Cortex of kidney (tissue), 1 donor: ENCODE data around the gene CFLAR.
"Not testable (repeated sequence)": the region's sequence is repeated elsewhere in the genome, so short reads cannot be mapped to it uniquely, and the experiment has no call there.

Experiments used
- DNase-seq: peaks from one replicate; lab custom pipeline; 2025; lab: John Stamatoyannopoulos, UW

The CFLAR gene

DNA sequence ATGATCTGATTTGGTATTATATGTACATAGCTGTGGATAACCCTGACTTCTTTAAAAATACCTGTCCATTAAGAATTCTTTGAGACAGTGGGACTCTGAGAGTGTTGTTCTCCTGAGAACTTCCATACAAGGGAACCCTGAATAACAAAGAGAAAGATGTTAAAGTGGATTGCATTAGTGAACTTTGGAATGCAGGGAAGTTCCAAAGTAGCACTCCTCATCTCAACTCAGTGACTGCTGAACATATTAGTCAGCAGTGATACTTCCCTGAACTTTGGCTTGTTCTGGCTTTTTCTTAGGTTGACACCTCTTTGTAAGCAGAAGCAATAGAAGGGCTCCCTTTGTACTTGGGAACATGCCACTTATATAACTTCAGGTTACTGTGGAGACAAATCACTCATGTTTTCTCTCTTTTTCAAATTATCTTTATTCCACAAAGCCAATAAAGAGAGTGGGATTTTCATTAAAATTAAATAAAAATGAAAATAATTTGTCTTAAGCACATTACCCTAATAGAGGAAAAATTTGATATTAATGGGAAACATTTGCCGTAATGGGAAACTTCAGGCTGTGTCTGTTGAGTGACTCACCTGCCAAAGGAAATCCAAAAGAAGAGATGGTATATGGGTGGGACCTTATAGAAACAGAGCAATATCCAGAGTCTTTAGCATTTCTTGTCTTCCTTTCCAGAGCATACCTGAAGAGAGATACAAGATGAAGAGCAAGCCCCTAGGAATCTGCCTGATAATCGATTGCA, 33.3 kb downstream of the CFLAR start:
- no peak for DNase-seq

DNA sequence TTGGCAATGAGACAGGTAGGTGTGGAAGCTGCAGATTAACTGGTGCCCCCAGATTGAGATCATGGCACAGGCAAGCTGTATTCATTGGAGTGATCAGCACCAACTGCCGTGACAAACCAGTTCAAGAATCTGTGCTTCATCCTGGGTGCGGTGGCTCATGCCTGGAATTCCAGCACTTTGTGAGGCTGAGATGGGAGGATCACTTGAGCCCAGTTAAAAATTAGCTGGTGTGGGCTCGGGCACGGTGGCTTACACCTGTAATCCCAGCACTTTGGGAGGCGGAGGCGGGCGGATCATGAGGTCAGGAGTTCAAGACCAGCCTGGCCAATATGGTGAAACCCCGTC, 33.8 kb downstream of the CFLAR start:
- DNase-seq: not testable (repeated sequence)

DNA sequence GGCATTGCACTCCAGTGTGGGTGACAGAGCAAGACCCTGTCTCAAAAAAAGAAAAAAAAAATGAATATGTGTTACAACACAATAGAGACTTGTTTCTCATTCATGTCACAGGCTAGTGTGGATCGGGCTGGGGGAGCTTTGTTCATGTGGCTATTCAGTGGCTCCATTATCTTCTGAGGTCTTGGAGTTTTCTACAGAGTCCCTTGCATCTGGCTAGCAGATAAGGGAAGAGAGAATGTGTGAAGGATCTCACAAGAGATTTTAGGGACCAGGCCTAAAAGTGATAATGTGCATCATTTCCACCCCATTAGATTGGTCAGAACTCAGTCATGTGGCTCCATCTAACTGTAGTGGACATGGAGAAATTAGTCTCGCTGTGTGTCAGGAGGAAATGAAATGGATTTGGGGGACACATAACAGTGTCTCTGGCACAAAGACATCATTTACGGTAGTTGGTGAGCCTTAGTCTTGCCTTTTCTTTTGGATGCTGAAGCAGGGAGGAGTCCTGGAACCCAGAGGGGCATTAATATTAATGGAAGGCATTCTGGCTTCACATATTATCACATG, 34.6 kb downstream of the CFLAR start:
- DNase-seq: no peak

DNA sequence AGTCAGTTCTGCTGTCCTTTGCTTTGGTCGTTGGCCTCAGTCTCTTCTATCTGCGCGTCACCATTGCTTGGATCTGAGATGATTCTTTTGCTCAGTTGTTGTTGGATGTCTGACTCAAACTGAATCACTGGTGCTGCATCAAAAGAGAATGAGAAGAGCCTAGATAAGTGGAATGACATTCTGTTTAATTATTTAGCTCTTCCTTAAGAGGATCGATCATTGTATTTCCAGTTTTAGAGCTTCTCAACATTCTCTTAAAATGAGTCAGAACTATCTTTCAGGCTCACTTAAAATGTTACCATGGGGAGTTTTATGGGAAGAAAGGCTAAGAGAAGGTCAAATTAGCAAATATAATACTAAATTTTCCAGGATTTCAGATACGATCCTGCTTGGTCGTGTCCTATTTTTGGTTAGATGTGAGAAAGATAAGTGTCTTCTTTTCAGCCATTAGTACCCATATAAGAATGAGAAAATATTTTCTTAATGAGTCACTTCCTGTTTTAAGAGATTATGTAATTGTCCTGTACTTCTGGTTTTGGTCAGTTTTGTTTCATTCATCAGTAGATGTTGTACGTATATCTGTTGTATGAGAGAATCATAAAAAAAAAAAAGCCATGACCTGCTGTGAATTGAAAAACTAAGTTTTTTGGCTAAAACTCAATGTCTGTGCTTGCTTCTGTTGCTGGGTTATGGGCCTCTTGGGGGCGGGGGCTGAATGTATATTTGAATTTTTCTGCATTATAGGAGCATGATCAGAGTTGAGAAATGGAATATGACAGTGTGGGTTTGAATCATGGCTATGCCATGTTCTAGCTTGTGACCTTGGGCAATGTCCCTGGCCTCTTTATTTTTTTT, 35.4 kb downstream of the CFLAR start:
- DNase-seq: no peak

DNA sequence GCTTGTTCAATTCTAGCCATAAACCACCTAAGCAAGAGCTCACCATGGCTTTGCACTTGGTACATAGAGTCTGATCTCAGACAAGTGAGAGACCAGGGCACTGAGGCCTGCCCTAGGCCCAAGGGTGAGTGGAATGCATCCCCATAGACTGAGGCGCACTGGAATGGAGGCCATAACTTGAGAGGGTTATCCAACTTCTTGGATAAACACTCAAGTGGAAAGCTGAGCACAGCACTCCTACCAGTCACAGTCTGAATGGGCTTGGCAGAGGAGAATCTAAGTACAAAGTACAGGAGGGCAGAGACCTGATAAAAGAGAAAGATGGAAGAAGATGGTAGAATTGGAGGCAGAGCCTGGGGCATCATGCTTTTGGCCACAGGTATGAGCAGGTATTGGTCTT, 36.6 kb downstream of the CFLAR start:
- no peak for DNase-seq

DNA sequence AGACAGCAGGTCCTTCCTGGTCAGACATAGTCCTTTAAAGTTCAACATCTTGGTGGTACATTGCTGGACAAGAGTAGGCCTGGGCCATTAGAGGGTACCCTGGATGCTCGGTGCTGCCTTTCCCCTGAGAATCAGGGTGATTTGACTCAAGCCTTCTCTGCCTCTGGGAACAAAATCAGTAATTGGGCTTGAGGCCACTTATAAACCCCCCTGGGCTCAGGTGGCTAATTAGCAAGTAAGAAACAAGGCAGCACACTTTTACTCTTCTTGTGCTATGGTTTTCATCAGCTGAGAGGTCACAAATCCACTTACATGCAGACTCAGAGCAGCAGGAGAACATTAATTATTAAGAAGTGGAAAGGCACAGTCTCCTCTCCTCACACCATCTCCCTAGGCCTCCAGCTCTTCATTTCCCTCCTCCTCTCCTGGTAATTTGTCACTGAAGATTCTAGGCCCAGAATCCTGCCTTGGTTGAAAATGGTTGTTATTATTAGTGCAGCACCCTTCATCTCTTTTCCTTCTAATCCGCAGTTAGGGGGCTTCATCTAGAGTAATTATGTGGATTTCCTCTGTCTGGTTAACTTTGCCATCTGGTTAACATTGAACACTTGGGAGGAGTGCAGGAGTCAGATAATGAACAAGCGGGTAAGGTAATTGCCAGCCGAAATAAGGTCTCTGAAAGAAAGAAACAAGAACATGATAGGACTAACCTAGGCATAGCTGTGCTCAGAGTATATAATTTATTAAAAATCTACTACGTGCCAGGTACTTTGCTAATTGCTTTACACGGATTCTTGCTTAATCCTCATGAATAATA, 37.2 kb downstream of the CFLAR start:
- DNase-seq: no peak

DNA sequence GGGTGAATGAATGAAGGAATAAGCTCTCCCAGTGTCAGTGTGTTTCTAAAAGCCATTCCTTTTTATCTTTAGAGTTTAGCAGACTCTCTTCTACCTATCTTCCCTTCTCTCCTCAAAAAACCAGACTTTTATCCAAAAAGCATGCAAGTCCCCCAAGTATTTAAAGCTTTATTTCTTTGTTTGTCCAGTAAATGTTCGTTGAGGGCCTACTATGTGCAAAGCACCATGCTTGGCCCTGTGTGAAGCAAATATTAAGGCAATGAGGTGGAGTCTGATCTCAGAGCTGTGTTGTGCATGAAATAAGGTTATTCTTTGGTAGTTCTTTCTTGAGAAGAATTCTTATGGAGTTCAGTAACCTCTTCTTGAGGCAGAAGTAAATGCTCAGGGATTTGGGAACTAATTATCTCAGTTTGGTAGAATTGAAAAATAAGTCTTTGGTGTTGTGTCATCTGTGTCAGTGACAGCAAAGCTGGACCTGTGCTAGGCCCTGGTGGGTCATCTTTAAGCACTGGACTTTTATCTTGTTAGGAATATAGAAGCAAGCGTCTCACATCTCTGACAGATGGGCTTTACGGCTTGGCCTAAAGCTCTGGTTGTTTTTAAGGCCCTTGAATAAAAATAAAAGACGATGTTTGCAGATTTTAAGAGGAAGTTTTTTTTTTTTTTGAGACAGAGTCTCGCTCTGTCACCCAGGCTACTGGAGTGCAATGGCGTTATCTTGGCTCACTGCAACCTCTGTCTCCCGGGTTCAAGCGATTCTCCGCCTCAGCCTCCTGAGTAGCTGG, 38.8 kb downstream of the CFLAR start:
- no peak for DNase-seq

DNA sequence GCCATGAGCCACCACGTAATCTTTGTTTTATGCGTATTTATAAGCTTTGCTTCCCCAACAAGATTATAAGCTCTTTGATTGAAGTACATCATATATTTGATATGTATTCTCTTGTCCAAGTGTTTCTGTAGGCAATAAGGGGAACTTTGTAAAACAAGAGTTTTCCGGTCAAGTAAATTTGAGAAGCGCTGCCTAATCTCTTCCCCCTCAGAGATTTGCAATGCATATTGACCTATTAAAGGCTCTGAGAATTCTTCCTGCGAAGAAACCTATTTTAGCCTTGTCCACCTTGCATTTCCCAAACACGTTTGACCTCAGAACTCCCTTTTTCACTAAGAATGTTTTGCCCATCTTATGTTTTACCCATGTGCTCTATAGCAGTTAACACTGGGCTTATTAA, 40.1 kb downstream of the CFLAR start:
- DNase-seq: no peak

DNA sequence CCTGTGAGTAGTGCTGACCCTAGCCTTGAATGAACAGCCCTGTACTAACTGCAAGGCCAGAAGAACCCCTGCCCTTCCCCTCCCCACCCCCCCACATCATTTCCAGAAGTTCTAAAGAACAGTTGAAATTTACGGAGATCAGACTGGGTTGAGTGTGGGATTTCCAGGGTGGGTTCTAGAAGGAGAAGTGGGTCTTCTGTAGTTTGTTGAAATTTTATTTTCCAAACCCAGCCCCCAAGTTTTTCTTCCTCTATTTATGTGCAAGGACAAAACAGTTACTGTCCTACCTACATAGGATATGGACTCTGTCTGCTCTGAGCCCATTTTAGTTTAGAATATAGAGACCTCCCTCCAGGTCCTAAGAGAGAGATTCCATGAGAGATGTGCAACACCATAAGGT, 40.7 kb downstream of the CFLAR start:
- DNase-seq: no peak

DNA sequence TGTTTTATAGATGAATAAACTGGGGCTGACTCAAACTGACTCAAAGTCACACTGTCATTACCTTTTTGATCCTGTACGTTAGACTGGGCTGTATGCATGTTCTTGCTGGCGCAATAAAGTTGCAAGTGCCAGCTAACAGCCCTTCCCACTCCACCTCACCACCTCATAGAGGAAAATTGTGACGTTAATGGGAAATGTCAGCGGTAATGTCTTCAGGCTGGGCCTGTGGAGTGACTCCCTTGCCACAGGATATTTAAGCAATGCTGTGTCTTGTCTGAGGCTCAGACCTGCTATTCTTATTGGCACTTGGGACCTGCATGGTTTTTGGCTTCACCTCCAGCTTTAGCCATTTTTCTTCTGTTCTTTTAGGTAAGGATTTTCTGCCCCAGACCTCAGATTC, 41.7 kb downstream of the CFLAR start:
- DNase-seq: no peak

DNA sequence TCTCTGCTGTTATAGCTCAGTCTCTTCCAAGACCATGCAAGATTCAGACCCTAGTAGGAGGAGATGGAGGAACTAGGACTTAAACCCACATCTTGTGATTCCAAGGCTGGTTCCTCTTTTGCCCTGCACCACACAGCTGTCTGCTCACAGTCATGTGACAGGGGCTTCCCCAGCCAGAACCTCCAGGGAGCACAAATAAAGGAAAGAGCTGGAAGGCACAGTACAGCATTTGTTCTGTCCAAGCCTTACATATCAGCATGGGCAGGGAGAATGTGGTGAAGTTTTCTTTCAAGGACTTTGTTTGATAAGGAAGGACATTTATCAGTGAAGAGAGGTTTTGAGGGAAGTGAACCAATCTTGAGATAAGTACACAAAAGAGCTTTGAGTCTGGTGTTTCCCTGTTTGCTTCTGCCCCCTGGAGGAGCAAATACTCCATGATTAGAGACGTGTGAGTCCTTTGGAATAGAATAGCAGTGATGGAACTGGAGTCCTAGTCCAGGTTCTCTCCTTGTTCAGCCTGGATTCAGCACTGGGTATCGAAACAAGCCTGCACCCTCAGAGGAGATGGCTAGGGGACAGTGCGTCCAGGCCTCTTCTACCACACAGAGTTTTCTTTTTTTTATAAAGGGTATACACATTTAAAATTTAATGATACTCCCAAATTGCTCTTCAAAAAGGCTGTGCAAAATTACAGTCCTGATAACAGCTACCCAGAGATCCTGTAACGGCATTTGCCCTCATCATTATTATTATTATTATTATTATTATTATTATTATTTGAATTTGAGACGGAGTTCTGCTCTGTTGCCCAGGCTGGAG, 42.4 kb downstream of the CFLAR start:
- DNase-seq: no peak

DNA sequence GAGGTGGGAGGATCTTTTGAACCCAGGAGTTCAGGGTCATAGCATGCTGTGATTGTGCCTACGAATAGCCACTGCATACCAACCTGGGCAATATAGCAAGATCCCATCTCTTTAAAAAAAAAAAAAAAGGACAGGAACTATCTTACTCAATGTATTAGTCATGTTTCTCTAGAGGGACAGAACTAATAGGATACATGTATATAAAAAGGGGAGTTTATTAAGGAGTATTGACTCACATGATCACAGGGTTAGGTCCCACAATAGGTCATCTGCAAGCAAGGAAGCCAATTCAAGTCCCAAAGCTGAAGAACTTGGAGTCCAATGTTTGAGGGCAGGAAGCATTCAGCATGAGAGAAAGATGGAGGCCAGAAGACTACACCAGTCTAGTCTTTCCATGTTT, 48.2 kb downstream of the CFLAR start:
- no peak for DNase-seq

DNA sequence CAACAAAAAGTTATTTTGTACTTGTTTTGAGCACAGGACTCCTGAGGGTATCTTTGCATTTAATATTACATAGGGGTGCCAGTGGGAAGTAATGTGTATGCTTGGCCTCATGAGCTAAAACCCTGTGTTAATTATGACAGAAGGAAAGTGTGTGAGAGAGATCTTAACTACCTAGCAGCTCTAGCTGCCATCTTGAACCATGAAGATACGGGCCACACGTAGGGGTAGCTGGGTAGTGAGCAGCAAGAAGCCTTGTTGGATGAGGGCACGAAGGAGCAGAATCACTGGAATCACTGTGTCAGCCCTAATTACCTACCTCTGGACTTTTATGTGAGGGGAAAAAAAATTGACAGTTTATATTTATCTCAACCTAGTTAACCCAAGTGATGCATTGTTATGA, 51.6 kb downstream of the CFLAR start:
- no peak for DNase-seq

DNA sequence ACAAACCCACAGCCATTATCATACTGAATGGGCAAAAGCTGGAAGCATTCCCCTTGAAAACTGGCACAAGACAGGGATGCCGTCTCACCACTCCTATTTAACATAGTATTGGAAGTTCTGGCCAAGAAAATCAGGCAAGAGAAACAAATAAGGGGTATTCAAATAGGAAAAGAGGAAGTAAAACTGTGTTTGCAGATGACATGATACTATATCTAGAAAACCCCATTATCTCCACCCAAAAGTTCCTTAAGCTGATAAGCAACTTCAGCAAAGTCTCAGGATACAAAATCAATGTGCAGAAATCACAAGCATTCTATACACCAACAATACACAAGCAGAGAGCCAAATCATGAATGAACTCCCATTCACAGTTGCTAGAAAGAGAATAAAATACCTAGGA, 52.5 kb downstream of the CFLAR start:
- not testable (repeated sequence) for DNase-seq

DNA sequence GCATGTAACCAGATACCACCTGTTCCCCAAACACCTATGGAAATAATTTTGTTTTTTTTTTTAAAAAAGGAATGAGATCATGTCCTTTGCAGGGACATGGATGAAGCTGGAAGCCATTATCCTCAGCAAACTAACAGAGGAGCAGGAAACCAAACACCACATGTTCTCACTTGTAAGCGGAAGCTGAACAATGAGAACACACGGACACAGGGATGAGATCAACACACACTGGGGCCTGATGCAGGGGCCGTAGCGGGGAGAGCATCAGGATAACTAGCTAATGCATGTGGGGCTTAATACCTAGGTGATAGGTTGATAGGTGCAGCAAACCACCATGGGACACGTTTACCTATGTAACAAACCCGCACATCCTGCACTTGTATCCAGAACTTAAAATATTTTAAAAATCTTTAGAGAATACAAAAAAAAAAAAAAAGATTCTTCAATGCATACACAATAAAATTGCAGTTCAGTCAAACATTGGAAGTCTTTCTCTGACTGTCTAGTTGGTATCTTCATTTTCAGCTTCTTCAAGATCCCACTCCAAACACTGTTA, 55.4 kb downstream of the CFLAR start:
- DNase-seq: no peak

DNA sequence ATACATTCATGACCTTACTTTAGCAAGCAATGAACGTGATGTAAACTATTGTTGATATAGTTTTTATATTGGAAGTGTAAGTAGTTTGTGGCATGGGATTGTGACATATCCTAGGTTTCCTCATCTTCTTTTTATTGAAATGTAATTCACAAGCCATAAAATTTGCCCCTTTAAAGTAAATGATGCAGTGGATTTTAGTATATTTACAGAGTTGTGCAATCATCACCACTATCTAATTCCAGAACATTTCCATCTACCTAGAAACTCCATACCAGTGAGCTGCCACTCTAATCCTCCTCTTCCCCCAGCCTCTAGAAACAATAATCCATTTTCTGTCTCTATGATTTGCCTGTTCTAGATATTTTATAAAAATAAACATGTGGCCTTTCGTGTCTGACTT, 56.3 kb downstream of the CFLAR start:
- no peak for DNase-seq

DNA sequence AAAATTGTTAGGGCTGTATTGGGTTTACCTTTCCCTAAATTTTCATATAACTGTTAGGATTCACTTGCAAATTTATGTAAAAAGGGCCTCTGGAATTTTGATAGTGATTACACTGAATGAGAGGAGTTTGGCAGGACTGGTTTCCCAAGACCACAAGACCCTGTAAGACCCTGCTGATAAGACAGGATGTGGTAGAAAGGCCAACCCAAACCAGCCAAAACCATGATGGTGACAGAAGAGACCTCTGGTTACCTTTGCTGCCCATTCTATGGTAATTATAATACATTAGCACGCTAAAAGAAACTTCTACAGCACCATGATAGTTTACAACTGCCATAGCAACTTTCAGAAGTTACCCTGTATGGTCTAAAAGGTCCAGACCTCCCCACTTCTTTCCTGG, 58.7 kb downstream of the CFLAR start:
- no peak for DNase-seq

DNA sequence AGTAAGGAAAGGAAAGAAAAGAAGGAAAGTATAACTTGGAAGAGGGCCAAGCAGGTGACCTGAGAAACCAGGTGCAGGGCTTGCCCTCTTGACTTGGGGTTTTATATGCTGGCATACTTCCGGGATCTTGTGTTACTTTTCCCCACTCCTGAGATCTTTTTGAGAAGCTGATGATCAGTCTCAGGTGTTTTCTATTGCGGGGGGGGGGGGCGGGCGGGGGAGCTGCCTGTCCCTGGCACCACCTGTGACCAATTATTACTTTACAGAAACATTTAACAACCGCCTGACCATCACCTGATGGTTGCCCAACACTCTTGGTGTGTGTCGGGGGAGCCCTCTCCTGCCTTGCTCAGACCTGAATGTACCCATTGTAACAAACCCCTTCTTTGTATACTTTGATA, 60.1 kb downstream of the CFLAR start:
- DNase-seq: no peak

DNA sequence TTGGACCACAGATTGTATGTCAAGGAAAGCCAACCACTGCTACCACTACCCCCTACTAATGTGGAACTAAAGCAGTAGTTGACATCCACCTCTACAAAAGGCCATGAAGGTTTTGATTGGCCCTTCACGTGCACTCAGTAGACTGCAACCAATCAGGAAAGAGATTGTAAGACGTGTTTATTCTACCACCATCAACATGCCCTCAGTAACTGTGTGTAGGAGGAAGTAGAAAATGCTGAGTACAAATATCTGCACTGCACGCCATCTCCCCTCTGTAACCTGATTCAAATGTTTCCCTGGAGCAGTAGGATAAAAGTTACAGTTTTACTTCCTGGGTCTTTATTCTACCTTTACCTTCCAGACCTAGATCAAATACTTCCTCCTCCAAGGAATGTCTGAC, 64.0 kb downstream of the CFLAR start:
- DNase-seq: no peak

DNA sequence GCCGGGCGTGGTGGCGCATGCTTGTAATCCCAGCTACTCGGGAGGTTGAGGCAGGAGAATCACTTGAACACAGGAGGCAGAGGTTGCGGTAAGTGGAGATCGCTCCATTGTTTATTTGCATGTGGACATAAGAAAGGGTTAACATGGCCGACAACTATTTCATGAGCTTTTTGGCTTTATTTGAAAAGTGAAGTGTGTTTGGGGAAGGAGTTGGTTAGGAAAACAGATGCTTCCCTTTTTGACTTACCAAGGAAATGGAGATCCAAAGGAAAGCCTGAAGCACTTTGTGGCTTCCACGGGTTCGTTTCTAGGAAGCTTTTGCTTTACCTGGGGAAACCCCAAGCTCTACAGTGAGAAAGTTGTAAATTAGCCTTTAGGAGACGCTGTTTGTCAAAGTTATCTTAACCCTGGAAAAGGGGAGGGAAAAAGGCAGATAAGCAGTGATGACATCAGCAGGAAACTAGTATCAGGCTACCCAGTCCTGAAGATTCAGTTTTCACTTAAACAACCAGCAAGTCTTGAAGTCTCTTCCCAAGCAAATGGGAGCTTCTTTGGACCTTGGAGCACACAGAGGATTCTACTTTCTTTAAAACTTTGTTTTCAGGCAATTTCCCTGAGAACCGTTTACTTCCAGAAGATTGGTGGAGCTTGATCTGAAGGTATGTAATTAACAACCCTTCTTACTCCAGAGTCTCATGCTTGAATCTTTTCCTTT, 66.8 kb downstream of the CFLAR start, which contains the start of gene CASP10:
TSS of gene CASP10 (plus strand) at position 492 of the 715 bp plus-strand sequence. CDS start 2,637 bp downstream, outside the sequence.
- no peak for DNase-seq
